ENCODE data around the gene NEMP1.
"Not testable (repeated sequence)": the region's sequence is repeated elsewhere in the genome, so short reads cannot be mapped to it uniquely, and the experiment has no call there.

The NEMP1 gene

GRCh38 chr12:57078519-57079404 lies at the start of gene NEMP1:
NEMP1 (minus strand) TSS chr12:57078791; CDS start chr12:57078745, 46 bp downstream.
- peak; percentile 100 for DNase-seq

GRCh38 chr12:57127726-57128518 lies 49.3 kb upstream of the NEMP1 start, which contains the start of gene LRP1:
LRP1 (plus strand) TSS chr12:57128483; CDS start chr12:57128965, 482 bp downstream.
- DNase-seq, result peak; percentile 90

- peak; percentile 93 for DNase-seq
Observed at GRCh38 chr12:57127101-57127725, 48.6 kb upstream of the NEMP1 start.

- peak; percentile 42 for DNase-seq
Observed at GRCh38 chr12:57126561-57126960, 48.0 kb upstream of the NEMP1 start.

- DNase-seq, result no peak
Observed at GRCh38 chr12:57126061-57126460, 47.5 kb upstream of the NEMP1 start.

- DNase-seq, result peak; percentile 88
Observed at GRCh38 chr12:57124261-57124877, 45.8 kb upstream of the NEMP1 start.

GRCh38 chr12:57123813-57124212 lies 45.2 kb upstream of the NEMP1 start:
- DNase-seq, result no peak

- DNase-seq, result not testable (repeated sequence)
Observed at GRCh38 chr12:57120718-57121117, 42.1 kb upstream of the NEMP1 start.

- DNase-seq, result no peak
Observed at GRCh38 chr12:57119294-57120085, 40.9 kb upstream of the NEMP1 start.

- peak; percentile 19 for DNase-seq
Observed at GRCh38 chr12:57118711-57119271, 40.2 kb upstream of the NEMP1 start.

- no peak for DNase-seq
Observed at GRCh38 chr12:57116580-57117281, 38.1 kb upstream of the NEMP1 start.

- DNase-seq, result no peak
Observed at GRCh38 chr12:57112492-57113294, 34.1 kb upstream of the NEMP1 start.

- DNase-seq, result peak; percentile 92
Observed at GRCh38 chr12:57111031-57111734, 32.6 kb upstream of the NEMP1 start, which contains the start of gene STAT6. STAT6 (minus strand) TSS chr12:57111362; CDS start chr12:57108278, 3,084 bp downstream.

GRCh38 chr12:57110104-57111030 lies 31.8 kb upstream of the NEMP1 start:
- peak; percentile 60 for DNase-seq

- no peak for DNase-seq
Observed at GRCh38 chr12:57109207-57110103, 30.9 kb upstream of the NEMP1 start.

- no peak for DNase-seq
Observed at GRCh38 chr12:57107456-57108155, 29.0 kb upstream of the NEMP1 start.

Measured in DMS53 (cell line).